Activated T-cell treated with anti-CD3 and anti-CD28 coated beads, Interleukin-2, amount 50 U/mL, for 1 hour (primary cell): Measurements from ENCODE around the gene ARHGEF10L.

Experiments used
- DNase-seq: peaks from one replicate; pipeline ENCODE4 v3.0.0-alpha.2; 2020

Gene ARHGEF10L

GRCh38 chr1:17572264-17572985, 32.9 kb downstream of the ARHGEF10L start:
- DNase-seq = no peak

DNA sequence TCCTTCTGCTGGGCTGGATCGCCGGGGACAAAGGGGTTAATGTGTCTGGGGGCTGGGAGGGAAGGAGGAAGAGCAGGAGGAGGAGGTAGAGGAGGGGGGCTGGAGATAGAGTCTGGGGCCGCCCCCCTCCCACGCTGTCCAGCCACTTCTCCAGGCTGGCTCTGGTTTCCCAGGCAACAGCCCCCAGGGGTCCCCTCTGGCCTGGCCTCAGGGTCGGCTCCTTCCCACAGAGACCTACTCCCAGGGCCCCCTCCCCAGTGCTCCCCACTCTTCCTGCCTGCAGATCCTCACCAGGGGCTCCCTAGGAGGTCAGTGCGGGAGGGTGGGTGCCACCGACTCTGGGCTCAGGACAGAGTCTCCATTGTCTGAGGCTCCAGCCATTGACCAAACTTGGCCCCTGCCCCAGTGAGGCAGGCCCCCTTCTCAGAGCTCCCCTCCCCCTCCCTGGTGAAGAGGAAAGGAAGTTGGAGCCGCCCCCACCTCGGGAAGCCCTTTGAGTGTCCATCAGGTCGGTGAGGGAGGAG, 34.1 kb downstream of the ARHGEF10L start:
- DNase-seq = no peak

GRCh38 chr1:17574516-17574915, 35.0 kb downstream of the ARHGEF10L start:
- no peak for DNase-seq

DNA sequence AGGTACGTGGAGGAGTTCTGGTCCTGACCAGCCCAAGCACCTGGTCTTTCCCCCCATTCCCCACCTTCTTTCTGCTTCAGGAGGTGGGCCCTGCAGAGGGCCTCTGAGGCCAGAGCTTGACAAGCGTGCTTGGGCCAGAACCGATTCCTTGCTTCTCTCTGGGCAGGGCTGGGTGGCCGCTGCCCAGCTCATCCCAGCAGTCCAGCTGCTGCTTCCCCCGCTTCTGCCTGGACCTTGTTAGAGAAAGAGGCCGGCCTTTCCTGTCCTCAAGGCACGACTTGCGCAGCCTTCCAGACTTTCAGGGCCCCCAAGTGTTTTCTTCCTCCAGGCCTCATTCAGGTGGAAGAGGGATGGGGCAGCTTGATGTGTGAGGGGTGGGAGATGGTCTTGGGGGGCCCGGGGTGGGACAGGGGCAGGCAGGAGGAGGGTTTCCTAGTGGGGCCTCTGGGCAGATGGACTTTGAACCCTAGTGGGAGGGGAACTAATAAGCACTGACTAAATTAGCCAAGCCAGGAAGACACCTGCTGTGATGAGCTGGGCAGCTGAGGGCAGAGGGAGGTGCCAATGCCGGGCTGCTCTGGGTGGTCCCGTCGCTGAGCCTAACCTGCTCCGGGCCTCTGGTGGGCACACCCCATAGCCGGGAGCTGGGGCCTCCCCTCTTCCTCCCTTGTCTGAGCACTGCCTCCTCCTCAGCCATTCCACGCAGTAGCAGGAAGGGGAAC, 36.5 kb downstream of the ARHGEF10L start:
- DNase-seq = no peak

- no peak for DNase-seq
Measured at GRCh38 chr1:17576519-17576853, 37.0 kb downstream of the ARHGEF10L start.

DNA sequence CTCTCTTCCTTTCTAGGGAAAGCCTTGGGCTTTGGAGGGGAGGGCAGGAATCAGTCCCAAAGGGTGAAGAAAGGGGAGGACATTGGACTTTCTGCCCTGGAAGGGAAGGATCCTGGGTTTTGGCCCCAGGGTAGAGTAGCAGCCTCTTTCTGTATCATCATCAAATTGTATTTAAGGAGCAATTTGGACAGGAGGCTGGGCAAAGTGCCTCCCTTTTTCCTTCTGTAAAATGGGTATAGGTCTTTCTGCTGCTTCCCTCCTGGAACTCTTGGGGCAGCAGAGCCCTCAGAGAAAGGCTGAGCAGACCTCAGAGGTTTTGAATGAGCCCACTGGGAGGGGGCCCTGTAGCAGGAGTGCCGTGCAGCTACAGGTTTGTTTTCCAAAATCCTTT, 38.4 kb downstream of the ARHGEF10L start:
- no peak for DNase-seq

DNA sequence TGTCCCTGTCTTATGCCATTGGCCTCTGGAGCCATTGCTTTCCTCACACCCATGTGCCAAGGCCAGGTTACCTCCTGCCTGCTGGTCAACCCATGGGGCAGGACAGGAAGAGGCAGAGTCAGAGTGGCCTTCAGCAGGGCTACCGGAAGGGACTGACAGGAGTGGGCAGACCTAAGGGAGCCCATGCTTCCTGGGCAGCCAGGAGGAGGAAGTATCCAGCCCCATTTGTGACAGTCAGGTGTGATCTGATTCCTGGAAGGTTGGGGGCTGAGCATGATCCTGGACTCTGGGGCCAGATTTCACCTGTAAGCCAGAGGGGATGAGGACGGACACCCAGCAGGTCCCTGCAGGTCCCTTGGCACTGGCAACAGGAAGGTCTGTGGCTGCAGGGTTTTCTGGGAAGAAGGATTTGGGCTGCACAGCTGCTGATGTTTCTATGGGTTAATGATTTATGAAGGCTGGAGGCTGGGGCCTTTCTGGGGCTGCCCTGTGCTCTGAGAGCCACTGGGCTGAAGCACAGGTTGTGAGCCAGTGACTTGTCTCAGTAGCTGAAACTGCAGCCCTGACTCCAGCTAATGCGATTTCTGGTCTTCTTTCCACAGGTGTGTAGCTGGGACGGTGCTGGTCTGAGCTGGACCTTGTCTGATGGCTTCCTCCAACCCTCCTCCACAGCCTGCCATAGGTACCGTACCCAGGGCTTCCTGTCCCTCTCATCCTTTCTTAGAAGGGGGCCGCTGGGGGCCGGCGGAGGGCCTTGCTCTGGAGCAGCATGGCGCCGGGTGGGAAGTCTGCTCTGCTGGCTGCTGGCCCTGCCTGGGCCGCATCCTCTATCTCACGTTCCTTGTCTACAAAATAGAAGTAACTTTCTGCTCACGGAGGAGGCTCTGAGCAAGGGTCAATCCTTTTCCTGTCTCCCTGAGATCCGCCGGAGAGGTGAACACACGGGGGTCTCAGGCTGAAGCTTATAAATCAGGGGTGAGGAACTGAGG, 40.7 kb downstream of the ARHGEF10L start:
- no peak for DNase-seq

DNA sequence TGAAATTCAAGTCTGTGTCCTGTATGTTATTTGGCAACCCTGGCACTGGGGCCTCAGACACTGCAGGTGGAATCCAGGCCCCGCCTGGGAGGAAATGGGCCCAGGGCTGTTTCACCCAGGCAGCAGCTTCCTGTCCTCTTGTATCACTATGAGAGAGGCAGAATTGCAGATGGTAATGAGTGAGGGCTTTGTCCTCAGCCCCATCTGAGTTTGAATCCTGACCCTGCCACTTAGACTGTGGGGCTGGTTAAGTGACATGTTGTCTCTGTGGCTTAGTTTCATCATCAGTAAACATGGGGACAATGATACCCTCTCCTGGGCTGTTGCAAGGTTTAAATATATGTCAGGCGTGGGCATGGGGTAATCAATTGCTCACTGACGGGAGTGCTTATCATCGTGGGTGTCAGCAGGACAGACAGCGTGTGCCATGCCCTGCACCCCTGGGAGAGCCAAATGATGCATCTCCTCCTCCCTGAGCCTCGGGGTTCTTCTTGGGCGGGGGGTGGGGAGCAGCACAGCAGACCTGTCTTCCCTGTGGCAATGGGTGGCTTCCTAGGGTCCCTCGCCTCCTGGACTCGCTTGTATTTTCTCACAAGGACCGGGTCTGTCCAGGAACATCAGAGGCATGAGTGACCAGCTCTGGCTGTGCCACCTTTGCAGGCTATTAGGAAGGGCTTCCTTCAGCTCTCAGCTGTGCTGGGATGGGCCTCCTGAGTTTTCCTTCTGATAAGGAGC, 42.1 kb downstream of the ARHGEF10L start:
- no peak for DNase-seq

DNA sequence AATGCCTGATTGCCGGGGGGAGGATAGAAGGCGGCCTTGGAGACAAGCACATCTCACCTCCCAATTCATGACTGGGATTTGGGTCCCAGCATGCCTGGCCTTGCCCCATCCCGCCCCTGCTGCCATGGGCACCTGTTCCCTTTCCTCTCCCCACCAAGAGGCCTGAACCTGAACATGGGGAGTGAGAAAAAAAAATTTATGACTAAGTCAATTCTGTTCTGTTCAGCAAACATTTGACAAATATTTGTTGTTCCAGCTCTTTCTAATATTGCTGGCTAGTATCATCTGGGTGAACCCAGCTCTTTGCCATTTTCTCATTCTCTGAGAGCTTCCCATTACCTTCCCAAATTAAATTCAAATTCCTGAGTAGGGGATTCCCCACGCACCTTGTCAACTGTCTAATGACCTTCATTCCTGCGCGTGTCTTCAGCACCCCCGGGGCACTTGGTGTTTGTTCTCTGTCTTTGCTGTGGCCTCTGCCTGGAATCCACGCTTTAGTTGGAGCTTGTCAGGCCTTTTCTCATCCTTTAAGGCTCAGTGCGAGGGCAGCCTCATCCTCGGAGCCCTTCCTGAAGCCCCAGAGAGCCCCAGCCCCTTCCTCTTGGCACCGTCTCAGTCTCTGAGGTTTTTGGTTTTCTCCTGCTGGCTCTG, 42.8 kb downstream of the ARHGEF10L start:
- DNase-seq = no peak

DNA sequence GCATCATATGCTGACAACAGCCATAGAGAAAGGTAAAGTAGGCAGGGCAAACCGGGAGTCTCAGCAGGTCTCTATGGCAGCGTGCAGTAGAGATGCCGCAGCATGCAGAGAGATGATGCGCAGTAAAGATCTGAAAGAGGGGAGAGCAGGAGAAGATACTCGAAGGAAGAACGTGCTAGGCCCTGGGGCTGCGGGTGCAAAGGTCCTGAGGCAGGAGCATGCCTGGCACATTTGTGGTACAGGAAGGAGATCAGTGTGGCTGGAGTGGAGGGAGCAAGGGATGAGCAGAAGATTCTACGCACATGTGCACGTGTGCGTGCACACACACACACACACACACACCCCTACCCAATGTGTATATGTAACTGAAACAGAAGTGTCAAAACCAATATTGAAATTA, 45.0 kb downstream of the ARHGEF10L start:
- DNase-seq = no peak

DNA sequence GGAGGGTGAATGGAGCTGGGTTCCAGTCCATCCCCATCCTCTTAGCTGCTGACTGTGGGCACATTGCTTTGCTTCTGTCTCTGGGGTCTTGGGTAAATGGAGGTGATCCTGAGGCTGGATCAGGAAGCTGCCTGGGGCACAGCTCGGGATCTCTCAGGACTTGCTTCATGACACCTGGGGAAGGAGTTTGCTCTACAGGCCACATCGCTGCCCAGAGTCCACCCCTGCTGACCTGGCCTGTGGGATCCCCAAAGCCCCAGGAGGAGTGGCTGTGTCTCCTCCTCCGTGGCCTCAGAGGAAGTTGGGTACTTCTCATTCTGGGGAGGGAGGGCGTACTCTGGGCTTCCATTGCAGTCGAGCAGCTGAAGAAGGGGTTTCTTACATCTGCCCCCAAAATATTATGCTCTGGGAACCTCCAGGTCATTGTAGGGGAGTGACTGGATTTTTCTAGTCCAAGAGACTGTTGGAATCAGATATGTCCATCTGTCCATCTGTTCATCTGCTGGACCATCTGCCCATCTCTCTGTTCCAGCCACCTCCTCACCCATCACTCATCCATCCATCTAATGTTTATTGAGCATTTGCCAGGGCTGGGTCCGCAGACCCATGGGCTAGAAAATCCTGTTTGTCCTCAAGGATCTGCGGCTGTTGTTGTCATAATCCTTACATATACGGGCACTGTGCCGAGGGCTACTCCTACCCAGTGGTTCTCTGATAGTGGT, 45.9 kb downstream of the ARHGEF10L start:
- DNase-seq = no peak

GRCh38 chr1:17586172-17586964, 46.9 kb downstream of the ARHGEF10L start:
- no peak for DNase-seq

GRCh38 chr1:17587693-17588047, 48.2 kb downstream of the ARHGEF10L start:
- no peak for DNase-seq

DNA sequence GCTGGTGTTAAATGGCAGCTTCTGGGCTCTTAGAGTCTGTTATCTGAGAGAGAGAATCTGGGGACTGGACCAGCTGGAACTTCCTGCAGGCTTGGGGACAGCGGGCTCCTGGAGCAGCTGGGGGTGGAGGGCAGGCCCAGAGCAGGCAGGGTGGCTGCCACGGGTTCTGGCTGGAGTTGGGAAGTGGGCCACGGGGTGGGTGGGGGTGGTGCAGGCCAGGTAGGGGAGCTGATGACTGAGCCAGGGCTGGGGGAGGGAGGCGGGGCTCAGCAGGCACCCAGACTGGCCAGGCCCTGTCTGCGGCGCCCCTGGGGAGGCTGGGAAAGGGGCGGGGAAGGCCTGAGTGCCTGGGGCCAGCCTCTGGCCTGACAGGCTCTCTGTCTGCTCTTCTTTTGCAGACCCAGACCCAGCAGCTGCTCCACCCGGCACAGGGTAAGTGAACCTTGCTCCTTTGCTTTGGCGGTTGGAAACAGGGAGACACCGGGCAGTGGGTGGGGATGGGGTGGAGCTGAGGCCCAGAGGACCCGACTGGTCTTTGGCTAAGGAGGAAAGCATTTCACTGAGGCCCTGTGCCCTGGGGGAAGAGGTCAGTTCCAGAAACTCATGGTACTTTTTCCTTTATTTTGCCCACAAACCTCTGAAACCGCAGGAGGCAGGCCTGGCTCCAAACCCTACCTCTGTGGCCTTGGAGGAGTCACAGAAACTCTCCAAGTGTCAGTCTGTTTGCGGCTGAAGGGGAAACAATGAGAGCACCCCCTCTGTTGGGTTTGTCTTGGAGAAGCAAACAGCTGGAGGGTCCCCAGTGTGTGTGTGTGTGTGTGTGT, 48.8 kb downstream of the ARHGEF10L start:
- DNase-seq = no peak

GRCh38 chr1:17591814-17592430, 52.4 kb downstream of the ARHGEF10L start:
- no peak for DNase-seq

DNA sequence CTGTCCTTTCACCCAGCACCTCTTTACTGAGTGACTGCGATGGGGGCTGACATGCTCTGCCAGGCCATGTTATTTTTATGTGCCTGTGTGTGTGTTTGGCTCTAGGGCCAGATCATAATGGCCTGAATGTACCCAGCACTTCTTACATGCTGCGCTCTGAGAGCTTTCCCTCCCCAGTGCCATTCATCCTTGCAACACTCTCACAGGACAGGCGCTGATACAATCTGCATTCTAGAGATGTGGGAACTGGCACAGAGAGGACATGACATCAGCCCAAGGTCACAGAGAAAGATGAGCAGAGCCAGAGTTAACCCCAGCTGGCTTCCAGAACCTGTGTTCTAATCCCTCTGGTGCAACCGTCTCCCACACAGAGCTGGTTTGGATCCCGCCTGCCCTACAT, 54.5 kb downstream of the ARHGEF10L start:
- no peak for DNase-seq

- DNase-seq = no peak
Measured at GRCh38 chr1:17594690-17595601, 55.4 kb downstream of the ARHGEF10L start.

GRCh38 chr1:17595602-17595925, 56.1 kb downstream of the ARHGEF10L start:
- no peak for DNase-seq
